Loucy (cell line): ENCODE data around the gene AFTPH.

ENCODE experiments used
- H2AFZ ChIP-seq: fragments of 200-600 bp; sonication (generic); 2 replicates; pipeline ENCODE4 v1.6.0; 2016; ENCODE audit warnings: antibody characterized with exemption, mild to moderate bottlenecking, low read length, moderate library complexity
- H3F3A ChIP-seq: fragments of 200-600 bp; 2 replicates; pipeline ENCODE4 v1.6.0; 2016; ENCODE audit warnings: antibody characterized with exemption, low read depth, mild to moderate bottlenecking
- H3K27me3 ChIP-seq: fragments of 200-600 bp; sonication (generic); 2 replicates; pipeline ENCODE4 v1.6.1; 2014; ENCODE audit warnings: low read length, mild to moderate bottlenecking; ENCODE audit not compliant: insufficient read depth, poor library complexity, severe bottlenecking
- H3K36me3 ChIP-seq: fragments of 200-600 bp; sonication (generic); 2 replicates; pipeline ENCODE4 v1.6.1; 2016; ENCODE audit warnings: low read length; ENCODE audit not compliant: insufficient read depth
- H3K4me1 ChIP-seq: fragments of 200-600 bp; sonication (generic); 2 replicates; pipeline ENCODE4 v1.5.1; 2014; ENCODE audit warnings: low read length, mild to moderate bottlenecking; ENCODE audit not compliant: insufficient read depth, poor library complexity, severe bottlenecking
- H3K4me2 ChIP-seq: fragments of 200-600 bp; sonication (generic); 2 replicates; pipeline ENCODE4 v1.6.0; 2014; ENCODE audit warnings: antibody characterized with exemption, low read length, low read depth, mild to moderate bottlenecking; ENCODE audit not compliant: poor library complexity, severe bottlenecking
- H3K4me3 ChIP-seq: fragments of 200-600 bp; sonication (generic); 2 replicates; pipeline ENCODE4 v1.5.1; 2014; ENCODE audit warnings: low read length, mild to moderate bottlenecking, mixed read lengths; ENCODE audit not compliant: poor library complexity, severe bottlenecking
- H3K79me2 ChIP-seq: fragments of 200-600 bp; sonication (generic); 2 replicates; pipeline ENCODE4 v1.6.1; 2014; ENCODE audit warnings: low read length; ENCODE audit not compliant: insufficient read depth
- H3K9ac ChIP-seq: fragments of 200-600 bp; sonication (generic); 2 replicates; pipeline ENCODE4 v1.6.0; 2014; ENCODE audit warnings: mild to moderate bottlenecking, low read depth, low read length, moderate library complexity; ENCODE audit not compliant: poor library complexity, severe bottlenecking
- H3K9me2 ChIP-seq: fragments of 200-600 bp; sonication (generic); replicated peaks from 2 replicates; pipeline ENCODE4 v1.6.1; 2016; ENCODE audit warnings: low read depth, low read length, mixed read lengths
- H3K9me3 ChIP-seq: fragments of 200-600 bp; sonication (generic); 2 replicates; pipeline ENCODE4 v1.6.1; 2014; ENCODE audit warnings: mild to moderate bottlenecking, antibody characterized with exemption, low read length, low read depth; ENCODE audit not compliant: insufficient read depth
- H4K20me1 ChIP-seq: fragments of 200-600 bp; sonication (generic); 2 replicates; pipeline ENCODE4 v1.6.0; 2014; ENCODE audit warnings: antibody characterized with exemption, low read length, mild to moderate bottlenecking; ENCODE audit not compliant: insufficient read depth, poor library complexity, severe bottlenecking
- CTCF ChIP-seq: fragments of 200-600 bp; sonication (generic); conservative IDR thresholded peaks from 2 replicates; pipeline ENCODE4 v1.5.1; 2014; ENCODE audit warnings: mild to moderate bottlenecking, antibody characterized with exemption, low read length
- EZH2phosphoT487 ChIP-seq: fragments of 200-600 bp; IDR thresholded peaks from 2 replicates; pipeline ENCODE4 v1.6.1; 2018; ENCODE audit warnings: antibody characterized with exemption, mild to moderate bottlenecking, moderate library complexity, borderline replicate concordance

The AFTPH gene

GRCh38 chr2:64617631-64618151 lies 93.6 kb downstream of the AFTPH start:
- Histone ChIP-seq H3F3A (no peaks in the 10 kb centered on the region), H3K27me3 (no peaks in the 10 kb centered on the region), H3K4me3 (no peak overlapping the region), H3K9ac (no peak overlapping the region), H2AFZ (no peak overlapping the region), H3K36me3 (no peaks in the 10 kb centered on the region), H3K4me1 (no peaks in the 10 kb centered on the region), H3K4me2 (no peak overlapping the region), H3K9me3 (no peaks in the 10 kb centered on the region), H3K9me2 (no peaks in the 10 kb centered on the region), H3K79me2 (no peaks in the 10 kb centered on the region), H4K20me1 (no peaks in the 10 kb centered on the region)
- no peak for TF ChIP-seq EZH2phosphoT487
- TF ChIP-seq CTCF, result no peak

- no peaks in the 10 kb centered on the region for H3K9me3 ChIP-seq
- H3K9me2 ChIP-seq, result no peaks in the 10 kb centered on the region
- H3K4me1 ChIP-seq, result no peaks in the 10 kb centered on the region
- H3F3A ChIP-seq, result no peaks in the 10 kb centered on the region
- H3K4me2 ChIP-seq, result no peak overlapping the region
- no peak overlapping the region for H3K9ac ChIP-seq
- H3K79me2 ChIP-seq, result no peaks in the 10 kb centered on the region
- TF ChIP-seq CTCF (no peak), EZH2phosphoT487 (no peak)
- no peaks in the 10 kb centered on the region for H3K36me3 ChIP-seq
- no peak overlapping the region for H3K4me3 ChIP-seq
- H2AFZ ChIP-seq, result no peak overlapping the region
- H4K20me1 ChIP-seq, result no peaks in the 10 kb centered on the region
- H3K27me3 ChIP-seq, result no peaks in the 10 kb centered on the region
Observed at GRCh38 chr2:64620661-64621060, 96.5 kb downstream of the AFTPH start.

- H2AFZ ChIP-seq, result no peak overlapping the region
- TF ChIP-seq EZH2phosphoT487, result no peak
- no peak for TF ChIP-seq CTCF
- H3K79me2 ChIP-seq, result no peaks in the 10 kb centered on the region
- no peaks in the 10 kb centered on the region for H3K4me1 ChIP-seq
- no peaks in the 10 kb centered on the region for H3K9me3 ChIP-seq
- H3K4me3 ChIP-seq, result no peak overlapping the region
- no peaks in the 10 kb centered on the region for H3K36me3 ChIP-seq
- no peaks in the 10 kb centered on the region for H3K27me3 ChIP-seq
- no peaks in the 10 kb centered on the region for H3F3A ChIP-seq
- H3K9ac ChIP-seq, result no peak overlapping the region
- no peaks in the 10 kb centered on the region for H4K20me1 ChIP-seq
- H3K9me2 ChIP-seq, result no peaks in the 10 kb centered on the region
- no peak overlapping the region for H3K4me2 ChIP-seq
Observed at GRCh38 chr2:64622443-64623241, 98.5 kb downstream of the AFTPH start.
